HepG2 (cell line): ENCODE data around the gene MBD5. TPM values are rescaled to one million over a fixed set of nuclear protein-coding genes. Genes with fewer than 3 reads are reported as not detected.

Experiments
- DNMT1 ChIP-seq: sonication (generic); formaldehyde crosslinking; IDR thresholded peaks from 2 replicates; pipeline ENCODE4 v1.5.1; 2020; ENCODE audit warnings: mild to moderate bottlenecking, missing genetic modification reagents
- ELF4 ChIP-seq: sonication (generic); formaldehyde crosslinking; IDR thresholded peaks from 2 replicates; pipeline ENCODE4 v1.5.0; 2020; ENCODE audit warnings: missing genetic modification reagents, mild to moderate bottlenecking, moderate library complexity, borderline replicate concordance
- NFKBIZ ChIP-seq: IDR thresholded peaks from 2 replicates; pipeline ENCODE4 v1.6.1; 2018; ENCODE audit warnings: missing genetic modification reagents, missing compliant biosample characterization
- RCOR2 ChIP-seq: IDR thresholded peaks from 2 replicates; pipeline ENCODE4 v1.6.1; 2016; ENCODE audit warnings: missing biosample characterization, missing genetic modification reagents
- SIX1 ChIP-seq: sonication (generic); formaldehyde crosslinking; IDR thresholded peaks from 2 replicates; pipeline ENCODE4 v1.4.0; 2020; ENCODE audit warnings: missing genetic modification reagents, borderline replicate concordance
- TEAD3 ChIP-seq: optimal IDR thresholded peaks from 2 replicates; pipeline ENCODE3; 2016; ENCODE audit warnings: borderline replicate concordance
- ZBTB8A ChIP-seq: sonication (generic); formaldehyde crosslinking; IDR thresholded peaks from 2 replicates; pipeline ENCODE4 v1.4.0; 2020; ENCODE audit warnings: mild to moderate bottlenecking, low read depth, missing genetic modification reagents, borderline replicate concordance
- ZNF12 ChIP-seq: sonication (generic); formaldehyde crosslinking; IDR thresholded peaks from 2 replicates; pipeline ENCODE4 v1.5.0; 2020; ENCODE audit warnings: missing genetic modification reagents
- ZNF251 ChIP-seq: sonication (generic); formaldehyde crosslinking; IDR thresholded peaks from 2 replicates; pipeline ENCODE4 v1.9.0; 2021; ENCODE audit warnings: mild to moderate bottlenecking, missing genetic modification reagents
- ZNF556 ChIP-seq: sonication (generic); formaldehyde crosslinking; IDR thresholded peaks from 2 replicates; pipeline ENCODE4 v1.4.0; 2020; ENCODE audit warnings: mild to moderate bottlenecking, missing genetic modification reagents, borderline replicate concordance
- ZNF766 ChIP-seq: sonication (generic); formaldehyde crosslinking; IDR thresholded peaks from 2 replicates; pipeline ENCODE4 v1.5.0; 2020; ENCODE audit warnings: missing genetic modification reagents, borderline replicate concordance
- ZNF780A ChIP-seq: sonication (generic); formaldehyde crosslinking; IDR thresholded peaks from 2 replicates; pipeline ENCODE4 v1.8.0; 2022; ENCODE audit warnings: mild to moderate bottlenecking, missing genetic modification reagents, moderate library complexity
- polyA plus RNA-seq, 8 experiments: library from polyadenylated mRNA; depleted of rRNA in 3 of 8; stranded (reverse) in 7 of 8; unstranded in 1 of 8; fragments of >200 nt; fragmentation: Illumina TruSeq in 4 of 8; extraction: Trizol in 4 of 8; gene quantifications; 2 replicates each; pipeline versions ENCODE4 v1.2.1 to v1.2.3, GENCODE V29; 2011 to 2016; ENCODE audit warnings: low read depth in 4 of 8, missing spikeins in 1 of 8, mixed read lengths in 1 of 8; ENCODE audit not compliant: insufficient read depth in 1 of 8
- total RNA-seq, 5 experiments: library from RNA; depleted of rRNA; stranded (reverse); fragments of >200 nt; fragmentation: Illumina TruSeq; extraction: Trizol; gene quantifications; 2 replicates each; pipeline ENCODE4 v1.2.3, GENCODE V29; 2016; ENCODE audit warnings: low read depth in 1 of 5
- TF ChIP-seq, protein P1 (sequence below): sonication (generic); formaldehyde crosslinking; conservative IDR thresholded peaks from 2 replicates; pipeline ENCODE4 v1.8.0; 2022; ENCODE audit warnings: mild to moderate bottlenecking, moderate library complexity, missing genetic modification reagents
- TF ChIP-seq, protein P2 (sequence below): sonication (generic); formaldehyde crosslinking; IDR thresholded peaks from 2 replicates; pipeline ENCODE4 v1.8.1; 2022; ENCODE audit warnings: mild to moderate bottlenecking, missing genetic modification reagents
- TF ChIP-seq, protein P3 (sequence below): sonication (generic); formaldehyde crosslinking; IDR thresholded peaks from 2 replicates; pipeline ENCODE4 v1.4.0; 2020; ENCODE audit warnings: missing genetic modification reagents, borderline replicate concordance
- TF ChIP-seq, protein P4 (sequence below): sonication (generic); formaldehyde crosslinking; IDR thresholded peaks from 2 replicates; pipeline ENCODE4 v1.5.0; 2020; ENCODE audit warnings: mild to moderate bottlenecking, missing genetic modification reagents
- TF ChIP-seq, protein P5 (sequence below): sonication (generic); formaldehyde crosslinking; IDR thresholded peaks from 2 replicates; pipeline ENCODE4 v1.5.0; 2020; ENCODE audit warnings: missing genetic modification reagents
- TF ChIP-seq, protein P6 (sequence below): sonication (generic); formaldehyde crosslinking; IDR thresholded peaks from 2 replicates; pipeline ENCODE4 v1.4.0; 2020; ENCODE audit warnings: mild to moderate bottlenecking, missing genetic modification reagents

Gene MBD5
- total and polyA plus RNA-seq, 2 of the 13 experiments (the other 11 are each of a cell fraction or from before 2014, with no cell fraction given), result 13.5 to 26.4 TPM

DNA sequence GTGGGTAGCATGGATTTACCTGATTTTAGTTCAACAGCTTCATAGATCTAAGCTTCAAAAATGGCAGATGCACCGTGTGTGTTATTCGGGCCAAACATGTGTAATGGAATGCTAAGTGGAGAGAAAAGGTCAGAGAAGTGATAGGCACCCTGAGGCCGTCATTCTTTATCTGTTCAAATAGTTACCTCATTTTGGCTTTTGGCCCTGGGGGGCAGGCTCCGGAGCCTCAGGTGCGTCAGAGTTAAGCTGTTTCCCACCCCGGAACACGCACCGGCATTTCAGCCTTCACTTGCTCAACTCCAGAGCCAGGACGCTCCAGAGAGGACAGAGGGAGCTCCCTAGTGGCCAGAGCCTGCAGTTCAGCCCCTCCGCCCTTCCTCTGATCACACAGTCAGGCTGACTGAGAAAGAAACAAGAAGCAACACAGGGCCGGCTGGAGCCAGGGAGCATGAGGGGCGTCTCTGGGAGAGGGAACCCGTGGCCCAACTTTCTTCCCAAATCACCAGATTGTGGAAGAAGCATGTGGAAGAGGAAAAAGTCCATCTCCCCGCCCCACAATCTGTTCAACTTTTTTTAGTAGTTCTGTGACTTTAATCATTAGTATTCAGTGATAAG lies 488.5 kb downstream of the MBD5 start (continued):
- TF ChIP-seq, protein P1, sequence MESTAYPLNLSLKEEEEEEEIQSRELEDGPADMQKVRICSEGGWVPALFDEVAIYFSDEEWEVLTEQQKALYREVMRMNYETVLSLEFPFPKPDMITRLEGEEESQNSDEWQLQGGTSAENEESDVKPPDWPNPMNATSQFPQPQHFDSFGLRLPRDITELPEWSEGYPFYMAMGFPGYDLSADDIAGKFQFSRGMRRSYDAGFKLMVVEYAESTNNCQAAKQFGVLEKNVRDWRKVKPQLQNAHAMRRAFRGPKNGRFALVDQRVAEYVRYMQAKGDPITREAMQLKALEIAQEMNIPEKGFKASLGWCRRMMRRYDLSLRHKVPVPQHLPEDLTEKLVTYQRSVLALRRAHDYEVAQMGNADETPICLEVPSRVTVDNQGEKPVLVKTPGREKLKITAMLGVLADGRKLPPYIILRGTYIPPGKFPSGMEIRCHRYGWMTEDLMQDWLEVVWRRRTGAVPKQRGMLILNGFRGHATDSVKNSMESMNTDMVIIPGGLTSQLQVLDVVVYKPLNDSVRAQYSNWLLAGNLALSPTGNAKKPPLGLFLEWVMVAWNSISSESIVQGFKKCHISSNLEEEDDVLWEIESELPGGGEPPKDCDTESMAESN, result peak; percentile 80
- TF ChIP-seq NFKBIZ (CRISPR knock-in tag) (no peak), ZBTB8A (CRISPR knock-in tag) (0 out of 2 replicates have a peak, but pooled peaks have one; percentile 22), ELF4 (CRISPR knock-in tag) (peak; percentile 68; the same call in 1 of the 2 replicates), ZNF766 (CRISPR knock-in tag) (peak; percentile 41; the same call in 1 of the 2 replicates), TEAD3 (CRISPR knock-in tag) (peak; percentile 84), DNMT1 (CRISPR knock-in tag) (no peak), ZNF556 (CRISPR knock-in tag) (peak; percentile 86; the same call in 1 of the 2 replicates), ZNF12 (no peak), RCOR2 (CRISPR knock-in tag) (no peak; the same call in 1 of the 2 replicates), ZNF780A (CRISPR knock-in tag) (no peak), ZNF251 (CRISPR knock-in tag) (no peak), SIX1 (CRISPR knock-in tag) (no peak)
- TF ChIP-seq, protein P2, sequence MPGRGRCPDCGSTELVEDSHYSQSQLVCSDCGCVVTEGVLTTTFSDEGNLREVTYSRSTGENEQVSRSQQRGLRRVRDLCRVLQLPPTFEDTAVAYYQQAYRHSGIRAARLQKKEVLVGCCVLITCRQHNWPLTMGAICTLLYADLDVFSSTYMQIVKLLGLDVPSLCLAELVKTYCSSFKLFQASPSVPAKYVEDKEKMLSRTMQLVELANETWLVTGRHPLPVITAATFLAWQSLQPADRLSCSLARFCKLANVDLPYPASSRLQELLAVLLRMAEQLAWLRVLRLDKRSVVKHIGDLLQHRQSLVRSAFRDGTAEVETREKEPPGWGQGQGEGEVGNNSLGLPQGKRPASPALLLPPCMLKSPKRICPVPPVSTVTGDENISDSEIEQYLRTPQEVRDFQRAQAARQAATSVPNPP (CRISPR knock-in tag), result no peak
- TF ChIP-seq, protein P3, sequence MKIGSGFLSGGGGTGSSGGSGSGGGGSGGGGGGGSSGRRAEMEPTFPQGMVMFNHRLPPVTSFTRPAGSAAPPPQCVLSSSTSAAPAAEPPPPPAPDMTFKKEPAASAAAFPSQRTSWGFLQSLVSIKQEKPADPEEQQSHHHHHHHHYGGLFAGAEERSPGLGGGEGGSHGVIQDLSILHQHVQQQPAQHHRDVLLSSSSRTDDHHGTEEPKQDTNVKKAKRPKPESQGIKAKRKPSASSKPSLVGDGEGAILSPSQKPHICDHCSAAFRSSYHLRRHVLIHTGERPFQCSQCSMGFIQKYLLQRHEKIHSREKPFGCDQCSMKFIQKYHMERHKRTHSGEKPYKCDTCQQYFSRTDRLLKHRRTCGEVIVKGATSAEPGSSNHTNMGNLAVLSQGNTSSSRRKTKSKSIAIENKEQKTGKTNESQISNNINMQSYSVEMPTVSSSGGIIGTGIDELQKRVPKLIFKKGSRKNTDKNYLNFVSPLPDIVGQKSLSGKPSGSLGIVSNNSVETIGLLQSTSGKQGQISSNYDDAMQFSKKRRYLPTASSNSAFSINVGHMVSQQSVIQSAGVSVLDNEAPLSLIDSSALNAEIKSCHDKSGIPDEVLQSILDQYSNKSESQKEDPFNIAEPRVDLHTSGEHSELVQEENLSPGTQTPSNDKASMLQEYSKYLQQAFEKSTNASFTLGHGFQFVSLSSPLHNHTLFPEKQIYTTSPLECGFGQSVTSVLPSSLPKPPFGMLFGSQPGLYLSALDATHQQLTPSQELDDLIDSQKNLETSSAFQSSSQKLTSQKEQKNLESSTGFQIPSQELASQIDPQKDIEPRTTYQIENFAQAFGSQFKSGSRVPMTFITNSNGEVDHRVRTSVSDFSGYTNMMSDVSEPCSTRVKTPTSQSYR (CRISPR knock-in tag), result no peak
- TF ChIP-seq, protein P4, sequence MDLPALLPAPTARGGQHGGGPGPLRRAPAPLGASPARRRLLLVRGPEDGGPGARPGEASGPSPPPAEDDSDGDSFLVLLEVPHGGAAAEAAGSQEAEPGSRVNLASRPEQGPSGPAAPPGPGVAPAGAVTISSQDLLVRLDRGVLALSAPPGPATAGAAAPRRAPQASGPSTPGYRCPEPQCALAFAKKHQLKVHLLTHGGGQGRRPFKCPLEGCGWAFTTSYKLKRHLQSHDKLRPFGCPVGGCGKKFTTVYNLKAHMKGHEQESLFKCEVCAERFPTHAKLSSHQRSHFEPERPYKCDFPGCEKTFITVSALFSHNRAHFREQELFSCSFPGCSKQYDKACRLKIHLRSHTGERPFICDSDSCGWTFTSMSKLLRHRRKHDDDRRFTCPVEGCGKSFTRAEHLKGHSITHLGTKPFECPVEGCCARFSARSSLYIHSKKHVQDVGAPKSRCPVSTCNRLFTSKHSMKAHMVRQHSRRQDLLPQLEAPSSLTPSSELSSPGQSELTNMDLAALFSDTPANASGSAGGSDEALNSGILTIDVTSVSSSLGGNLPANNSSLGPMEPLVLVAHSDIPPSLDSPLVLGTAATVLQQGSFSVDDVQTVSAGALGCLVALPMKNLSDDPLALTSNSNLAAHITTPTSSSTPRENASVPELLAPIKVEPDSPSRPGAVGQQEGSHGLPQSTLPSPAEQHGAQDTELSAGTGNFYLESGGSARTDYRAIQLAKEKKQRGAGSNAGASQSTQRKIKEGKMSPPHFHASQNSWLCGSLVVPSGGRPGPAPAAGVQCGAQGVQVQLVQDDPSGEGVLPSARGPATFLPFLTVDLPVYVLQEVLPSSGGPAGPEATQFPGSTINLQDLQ (CRISPR knock-in tag), result no peak
- TF ChIP-seq, protein P5, sequence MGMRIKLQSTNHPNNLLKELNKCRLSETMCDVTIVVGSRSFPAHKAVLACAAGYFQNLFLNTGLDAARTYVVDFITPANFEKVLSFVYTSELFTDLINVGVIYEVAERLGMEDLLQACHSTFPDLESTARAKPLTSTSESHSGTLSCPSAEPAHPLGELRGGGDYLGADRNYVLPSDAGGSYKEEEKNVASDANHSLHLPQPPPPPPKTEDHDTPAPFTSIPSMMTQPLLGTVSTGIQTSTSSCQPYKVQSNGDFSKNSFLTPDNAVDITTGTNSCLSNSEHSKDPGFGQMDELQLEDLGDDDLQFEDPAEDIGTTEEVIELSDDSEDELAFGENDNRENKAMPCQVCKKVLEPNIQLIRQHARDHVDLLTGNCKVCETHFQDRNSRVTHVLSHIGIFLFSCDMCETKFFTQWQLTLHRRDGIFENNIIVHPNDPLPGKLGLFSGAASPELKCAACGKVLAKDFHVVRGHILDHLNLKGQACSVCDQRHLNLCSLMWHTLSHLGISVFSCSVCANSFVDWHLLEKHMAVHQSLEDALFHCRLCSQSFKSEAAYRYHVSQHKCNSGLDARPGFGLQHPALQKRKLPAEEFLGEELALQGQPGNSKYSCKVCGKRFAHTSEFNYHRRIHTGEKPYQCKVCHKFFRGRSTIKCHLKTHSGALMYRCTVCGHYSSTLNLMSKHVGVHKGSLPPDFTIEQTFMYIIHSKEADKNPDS (CRISPR knock-in tag), result no peak
- TF ChIP-seq, protein P6, sequence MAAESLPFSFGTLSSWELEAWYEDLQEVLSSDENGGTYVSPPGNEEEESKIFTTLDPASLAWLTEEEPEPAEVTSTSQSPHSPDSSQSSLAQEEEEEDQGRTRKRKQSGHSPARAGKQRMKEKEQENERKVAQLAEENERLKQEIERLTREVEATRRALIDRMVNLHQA, result no peak
